SU-DHL-6 (cell line): ENCODE measurements around the gene NTM.

Experiments
- CTCF ChIP-seq: fragments of 200-600 bp; sonication (generic); IDR thresholded peaks from one replicate; pipeline ENCODE4 v1.5.1; 2017; ENCODE audit warnings: antibody characterized with exemption, mild to moderate bottlenecking, low read length, moderate library complexity; ENCODE audit not compliant: insufficient read depth, poor library complexity, severe bottlenecking
- EZH2phosphoT487 ChIP-seq: fragments of 200-600 bp; sonication (generic), shearing (Covaris generic); conservative IDR thresholded peaks from 2 replicates; pipeline ENCODE4 v1.6.1; 2018; ENCODE audit warnings: mild to moderate bottlenecking, antibody characterized with exemption, low read length, moderate library complexity, mixed read lengths

- TF ChIP-seq EZH2phosphoT487 (no peak), CTCF (no peak)
Observed at GRCh38 chr11:131717616-131718015, 347.2 kb downstream of the NTM start.
